ENCODE measurements around the gene LARGE1. TPM values are rescaled to one million over a fixed set of nuclear protein-coding genes. Genes with fewer than 3 reads are reported as not detected.

The LARGE1 gene
- total RNA-seq, 1 experiment from 2014 or later: 24.8 TPM

DNA sequence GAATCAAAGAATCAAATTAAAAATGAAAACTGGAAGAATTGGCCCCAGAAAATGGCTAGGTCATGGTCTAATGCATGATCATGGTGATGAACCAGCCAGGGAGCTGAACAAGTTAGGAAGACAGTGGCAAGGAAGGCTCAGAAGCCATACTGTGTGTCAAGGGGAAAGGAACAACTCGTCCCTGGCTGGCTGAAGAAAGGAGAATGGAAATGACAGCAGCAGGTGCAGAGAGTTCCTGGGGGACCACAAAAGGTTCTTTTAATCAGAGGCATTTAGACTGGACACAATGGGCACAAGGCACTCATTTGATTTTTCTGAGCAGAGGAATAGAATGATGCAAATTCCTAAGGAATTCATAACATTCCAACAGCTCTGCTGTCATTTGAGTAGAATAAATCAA, 209.9 kb downstream of the LARGE1 start:
- Histone ChIP-seq H3K27ac (no peak overlapping the region), H3K27me3 (replicated peaks) (no peaks in the 10 kb centered on the region), H3K9me3 (replicated peaks) (no peaks in the 10 kb centered on the region), H3K36me3 (no peaks in the 10 kb centered on the region), H3K4me1 (replicated peaks) (no peaks in the 10 kb centered on the region), H3K4me3 (no peak overlapping the region)
- DNase-seq (ENCODE audit: low read depth in 1 of 2, low spot score in 2 of 2): no peak

- DNase-seq (ENCODE audit: low read depth in 1 of 2, low spot score in 2 of 2): no peak
- no peaks in the 10 kb centered on the region for H3K4me1 ChIP-seq (replicated peaks)
- H3K9me3 ChIP-seq (replicated peaks): 0 out of 2 replicates have a peak, but pooled peaks cover 3% of the 10 kb centered on the region
- H3K27me3 ChIP-seq (replicated peaks): no peaks in the 10 kb centered on the region
- no peak overlapping the region for H3K27ac ChIP-seq
- H3K4me3 ChIP-seq: no peak overlapping the region
- no peaks in the 10 kb centered on the region for H3K36me3 ChIP-seq
Measured at GRCh38 chr22:33707581-33707980, 212.7 kb downstream of the LARGE1 start.

DNA sequence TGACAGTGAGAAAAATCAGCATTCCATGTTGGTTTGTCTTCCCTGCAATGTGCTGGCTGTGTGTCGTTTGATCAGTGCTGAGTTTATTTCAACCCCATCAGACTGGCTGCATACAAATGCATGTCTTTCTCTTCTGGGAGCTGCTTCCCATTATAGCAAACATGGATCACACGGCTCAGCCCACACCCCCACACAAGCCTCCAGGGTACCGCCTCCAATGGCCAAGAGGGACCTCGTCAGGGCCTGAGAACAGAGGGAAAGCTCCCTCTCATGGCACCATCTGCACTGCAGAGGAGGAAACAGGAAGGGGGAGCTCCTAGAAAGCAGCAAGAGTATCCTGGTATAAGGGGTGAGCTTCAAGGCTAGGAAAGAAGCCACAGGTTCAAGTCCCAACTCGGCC, 214.2 kb downstream of the LARGE1 start:
- no peak overlapping the region for H3K4me3 ChIP-seq
- no peaks in the 10 kb centered on the region for H3K27me3 ChIP-seq (replicated peaks)
- no peak overlapping the region for H3K27ac ChIP-seq
- H3K4me1 ChIP-seq (replicated peaks): no peaks in the 10 kb centered on the region
- no peaks in the 10 kb centered on the region for H3K36me3 ChIP-seq
- H3K9me3 ChIP-seq (replicated peaks): 0 out of 2 replicates have a peak, but pooled peaks cover 3% of the 10 kb centered on the region
- no peak for DNase-seq (ENCODE audit: low read depth in 1 of 2, low spot score in 2 of 2)

GRCh38 chr22:33699176-33699575, 221.1 kb downstream of the LARGE1 start:
- Histone ChIP-seq H3K27ac (peak overlapping the region; percentile 89), H3K4me3 (no peak overlapping the region), H3K4me1 (replicated peaks) (peaks cover 41% of the 10 kb centered on the region), H3K27me3 (replicated peaks) (no peaks in the 10 kb centered on the region), H3K9me3 (replicated peaks) (0 out of 2 replicates have a peak, but pooled peaks cover 3% of the 10 kb centered on the region), H3K36me3 (0 out of 2 replicates have a peak, but pooled peaks cover 7% of the 10 kb centered on the region)
- DNase-seq (ENCODE audit: low read depth in 1 of 2, low spot score in 2 of 2): peak; percentile 72 to 87

- peak; percentile 86 to 93 for DNase-seq (ENCODE audit: low read depth in 1 of 2, low spot score in 2 of 2)
- Histone ChIP-seq H3K27ac (peak overlapping the region; percentile 89), H3K4me3 (no peak overlapping the region), H3K4me1 (replicated peaks) (peaks cover 41% of the 10 kb centered on the region), H3K36me3 (0 out of 2 replicates have a peak, but pooled peaks cover 7% of the 10 kb centered on the region), H3K27me3 (replicated peaks) (no peaks in the 10 kb centered on the region), H3K9me3 (replicated peaks) (no peaks in the 10 kb centered on the region)
Measured at GRCh38 chr22:33697640-33698039, 222.6 kb downstream of the LARGE1 start.

DNA sequence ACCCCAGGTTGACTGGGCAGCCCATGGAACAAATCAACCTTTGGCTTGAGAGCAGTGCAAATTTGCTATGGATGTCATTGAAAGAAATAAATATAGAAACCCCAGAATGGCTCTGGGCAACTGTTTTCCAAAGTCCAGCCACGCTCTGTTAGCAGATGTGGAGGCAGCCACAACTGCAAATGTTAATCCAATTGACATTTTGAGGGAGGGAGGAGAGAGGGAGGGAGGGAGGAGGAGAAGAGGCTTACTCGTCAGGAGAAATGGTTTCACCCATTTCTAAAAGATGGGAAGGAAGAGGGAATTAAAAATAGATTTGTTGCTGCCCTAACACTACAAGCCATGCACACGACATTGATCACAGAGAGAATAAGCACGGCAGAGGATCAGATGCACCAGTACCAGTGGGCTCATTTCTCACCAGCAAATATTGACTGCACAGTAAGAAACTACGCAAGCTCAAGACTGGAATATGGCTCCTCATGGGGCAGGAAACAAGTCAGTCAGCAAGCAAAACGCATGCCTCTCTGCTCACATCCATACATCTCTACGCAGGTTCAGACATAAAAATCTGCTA, 229.1 kb downstream of the LARGE1 start:
- H3K36me3 ChIP-seq: no peaks in the 10 kb centered on the region
- no peak for DNase-seq (ENCODE audit: low read depth in 1 of 2, low spot score in 2 of 2)
- H3K27ac ChIP-seq: no peak overlapping the region
- H3K27me3 ChIP-seq (replicated peaks): no peaks in the 10 kb centered on the region
- no peak overlapping the region for H3K4me3 ChIP-seq
- H3K4me1 ChIP-seq (replicated peaks): peaks cover 5% of the 10 kb centered on the region
- no peaks in the 10 kb centered on the region for H3K9me3 ChIP-seq (replicated peaks)

GRCh38 chr22:33688903-33689302, 231.4 kb downstream of the LARGE1 start:
- Histone ChIP-seq H3K4me1 (replicated peaks) (no peaks in the 10 kb centered on the region), H3K36me3 (no peaks in the 10 kb centered on the region), H3K27ac (no peak overlapping the region), H3K4me3 (no peak overlapping the region), H3K9me3 (replicated peaks) (no peaks in the 10 kb centered on the region), H3K27me3 (replicated peaks) (no peaks in the 10 kb centered on the region)
- DNase-seq (ENCODE audit: low read depth in 1 of 2, low spot score in 2 of 2): no peak

DNA sequence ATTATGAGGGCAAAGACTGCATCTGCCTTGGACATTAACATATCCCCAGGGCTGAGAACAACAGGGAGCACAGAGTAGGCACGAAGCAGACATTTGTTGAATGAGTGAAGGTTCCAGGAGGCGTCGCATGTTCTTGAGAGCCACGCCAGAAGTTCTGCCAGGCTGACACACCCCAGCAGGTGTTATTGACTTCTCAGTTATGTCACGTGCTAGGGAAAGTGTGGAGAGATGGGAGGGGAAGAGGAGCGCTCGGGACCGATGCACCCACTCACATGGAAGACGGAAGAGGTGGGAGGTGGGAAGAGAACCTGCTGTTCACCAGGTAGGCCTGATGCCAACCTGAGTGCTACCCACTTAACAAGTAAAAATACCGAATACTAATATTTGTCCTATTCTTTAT, 232.8 kb downstream of the LARGE1 start:
- Histone ChIP-seq H3K4me1 (replicated peaks) (no peaks in the 10 kb centered on the region), H3K27me3 (replicated peaks) (no peaks in the 10 kb centered on the region), H3K4me3 (no peak overlapping the region), H3K9me3 (replicated peaks) (no peaks in the 10 kb centered on the region; the same call in 1 of the 2 replicates), H3K36me3 (no peaks in the 10 kb centered on the region), H3K27ac (no peak overlapping the region)
- DNase-seq (ENCODE audit: low read depth in 1 of 2, low spot score in 2 of 2): no peak

- no peaks in the 10 kb centered on the region for H3K4me1 ChIP-seq (replicated peaks)
- no peak for DNase-seq (ENCODE audit: low read depth in 1 of 2, low spot score in 2 of 2)
- no peaks in the 10 kb centered on the region for H3K27me3 ChIP-seq (replicated peaks)
- H3K4me3 ChIP-seq: no peak overlapping the region
- no peaks in the 10 kb centered on the region for H3K36me3 ChIP-seq
- H3K9me3 ChIP-seq (replicated peaks): no peaks in the 10 kb centered on the region; the same call in 1 of the 2 replicates
- no peak overlapping the region for H3K27ac ChIP-seq
Measured at GRCh38 chr22:33684087-33684486, 236.2 kb downstream of the LARGE1 start.

- no peak for DNase-seq (ENCODE audit: low read depth in 1 of 2, low spot score in 2 of 2)
- H3K4me3 ChIP-seq: no peak overlapping the region
- H3K36me3 ChIP-seq: no peaks in the 10 kb centered on the region
Measured at GRCh38 chr22:33682927-33683326, 237.3 kb downstream of the LARGE1 start.

DNA sequence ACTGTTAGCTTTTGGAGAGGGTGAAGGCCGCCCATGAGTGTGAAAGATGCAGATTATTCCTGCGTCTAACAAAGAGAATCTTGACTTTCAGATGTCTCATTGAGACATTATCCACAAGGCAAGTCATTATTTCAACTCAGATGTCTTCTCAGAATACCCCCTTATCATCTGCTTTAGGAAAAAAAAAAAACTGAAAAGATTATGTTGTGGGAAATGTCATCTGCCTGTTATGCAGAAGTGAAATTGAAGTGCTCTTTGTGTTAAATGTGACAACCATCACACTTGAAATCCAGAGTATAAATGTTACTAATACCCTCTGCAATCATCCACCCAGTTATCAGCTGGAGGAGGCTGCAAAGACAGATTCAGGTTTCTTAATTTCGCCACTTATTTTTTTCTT, 239.6 kb downstream of the LARGE1 start:
- Histone ChIP-seq H3K27me3 (replicated peaks) (no peaks in the 10 kb centered on the region), H3K4me1 (replicated peaks) (peaks cover 11% of the 10 kb centered on the region), H3K36me3 (no peaks in the 10 kb centered on the region), H3K4me3 (no peak overlapping the region), H3K9me3 (replicated peaks) (no peaks in the 10 kb centered on the region; the same call in 1 of the 2 replicates), H3K27ac (no peak overlapping the region)
- no peak for DNase-seq (ENCODE audit: low read depth in 1 of 2, low spot score in 2 of 2)

More at GRCh38 chr22:33682927-33683326, 237.3 kb downstream of the LARGE1 start:
- Histone ChIP-seq H3K4me1 (replicated peaks) (no peaks in the 10 kb centered on the region), H3K27ac (no peak overlapping the region), H3K9me3 (replicated peaks) (no peaks in the 10 kb centered on the region; the same call in 1 of the 2 replicates), H3K27me3 (replicated peaks) (no peaks in the 10 kb centered on the region)

DNA sequence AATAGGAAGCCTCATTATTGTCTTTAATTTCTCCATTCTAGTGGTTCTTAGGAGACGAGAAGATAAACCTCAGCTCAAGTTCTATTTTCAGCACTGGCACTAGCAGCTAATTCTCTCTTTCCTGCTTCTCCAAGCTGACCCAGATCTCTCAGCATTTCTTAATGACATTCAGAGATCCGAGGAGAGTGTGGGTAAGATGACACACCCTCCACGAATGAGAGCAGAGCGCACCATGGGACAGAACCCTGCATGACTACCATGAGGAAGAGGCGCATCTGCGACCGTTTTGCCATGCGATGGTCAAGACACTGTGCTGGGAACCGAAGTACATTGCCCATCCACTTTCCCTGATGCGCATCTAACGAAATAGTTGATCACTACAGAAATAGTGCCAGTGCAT, 241.8 kb downstream of the LARGE1 start:
- Histone ChIP-seq H3K27ac (no peak overlapping the region), H3K4me1 (replicated peaks) (peaks cover 11% of the 10 kb centered on the region), H3K27me3 (replicated peaks) (no peaks in the 10 kb centered on the region), H3K9me3 (replicated peaks) (no peaks in the 10 kb centered on the region; the same call in 1 of the 2 replicates), H3K4me3 (no peak overlapping the region), H3K36me3 (no peaks in the 10 kb centered on the region)
- DNase-seq (ENCODE audit: low read depth in 1 of 2, low spot score in 2 of 2): no peak

GRCh38 chr22:33677536-33677935, 242.7 kb downstream of the LARGE1 start:
- H3K36me3 ChIP-seq: no peaks in the 10 kb centered on the region
- no peaks in the 10 kb centered on the region for H3K27me3 ChIP-seq (replicated peaks)
- H3K4me1 ChIP-seq (replicated peaks): peaks cover 11% of the 10 kb centered on the region
- H3K27ac ChIP-seq: no peak overlapping the region
- no peak overlapping the region for H3K4me3 ChIP-seq
- H3K9me3 ChIP-seq (replicated peaks): no peaks in the 10 kb centered on the region
- DNase-seq (ENCODE audit: low read depth in 1 of 2, low spot score in 2 of 2): no peak

DNA sequence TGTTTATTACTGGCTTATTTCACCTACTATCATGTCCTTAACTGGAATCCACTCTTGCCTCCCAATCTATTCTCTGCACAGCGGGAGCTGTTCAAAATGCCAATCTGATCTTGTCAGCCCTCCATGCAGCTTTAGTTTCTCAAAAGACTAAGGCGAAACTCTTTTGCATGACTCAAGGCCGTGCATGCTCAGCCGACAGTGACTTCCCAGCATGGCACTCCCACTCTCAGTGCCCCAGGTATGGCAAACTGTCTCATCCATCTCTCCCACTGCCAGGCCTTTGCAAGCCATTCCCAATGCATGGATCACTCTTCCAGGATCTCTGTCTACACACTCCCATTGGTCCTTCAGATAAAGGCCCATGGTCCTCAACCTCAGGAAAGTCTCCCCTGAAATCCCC, 245.9 kb downstream of the LARGE1 start:
- Histone ChIP-seq H3K27me3 (replicated peaks) (no peaks in the 10 kb centered on the region), H3K4me3 (no peak overlapping the region), H3K9me3 (replicated peaks) (no peaks in the 10 kb centered on the region), H3K36me3 (no peaks in the 10 kb centered on the region), H3K27ac (no peak overlapping the region), H3K4me1 (replicated peaks) (peaks cover 11% of the 10 kb centered on the region)
- no peak for DNase-seq (ENCODE audit: low read depth in 1 of 2, low spot score in 2 of 2)

- H3K27me3 ChIP-seq (replicated peaks): no peaks in the 10 kb centered on the region
- H3K36me3 ChIP-seq: no peaks in the 10 kb centered on the region
- no peak overlapping the region for H3K27ac ChIP-seq
- H3K4me1 ChIP-seq (replicated peaks): no peaks in the 10 kb centered on the region
- no peak for DNase-seq (ENCODE audit: low read depth in 1 of 2, low spot score in 2 of 2)
- H3K9me3 ChIP-seq (replicated peaks): no peaks in the 10 kb centered on the region
- H3K4me3 ChIP-seq: no peak overlapping the region
Measured at GRCh38 chr22:33669746-33670145, 250.5 kb downstream of the LARGE1 start.

Data from SJSA1 (cell line).